B cell (primary cell): ENCODE data around the gene TOP1. TPM values are rescaled to one million over a fixed set of nuclear protein-coding genes. Genes with fewer than 3 reads are reported as not detected.

Experiments used
- ATAC-seq: fragments of 200-7000 bp; cut with Tn5 transposase; one replicate; pipeline ENCODE4 v1.10.0; 2021; ENCODE audit warnings: low read depth, mild to moderate bottlenecking, moderate number of reproducible peaks, moderate library complexity
- CTCF ChIA-PET: fragments of 350-600 bp; sonication (Branson Sonifier 250); formaldehyde crosslinking; loops from one replicate; lab custom pipeline; 2021; ENCODE audit warnings: antibody characterized with exemption, inconsistent platforms; lab: Charles Lee
- POLR2A ChIA-PET: fragments of 350-600 bp; sonication (Branson Sonifier 250); formaldehyde crosslinking; loops from one replicate; lab custom pipeline; 2021; ENCODE audit warnings: antibody characterized with exemption; lab: Charles Lee
- DNase-seq: peaks from one replicate; pipeline ENCODE4 v3.0.0; 2013
- H2AFZ ChIP-seq: 2 replicates; pipeline ENCODE4 v1.6.1; 2012; ENCODE audit warnings: mild to moderate bottlenecking, low read depth, low read length; ENCODE audit not compliant: insufficient read depth, poor library complexity, severe bottlenecking
- H3K27ac ChIP-seq, 2 donors: 1 replicate in 1 of 2; 2 replicates in 1 of 2; pipeline ENCODE4 v1.5.1; 2012 to 2013; ENCODE audit warnings: low read length in 2 of 2, mild to moderate bottlenecking in 2 of 2, moderate library complexity in 1 of 2
- H3K27me3 ChIP-seq, 4 experiments: fragments of 200-600 bp in 1 of 4; sonication (generic) in 1 of 4; replicated peaks in 1 of 4; 1 replicate in 2 of 4; 2 replicates in 2 of 4; pipeline versions ENCODE4 v1.6.1 to v1.7.0; 2013 to 2016; ENCODE audit warnings: low read length in 3 of 4, mild to moderate bottlenecking in 2 of 4, mixed read lengths in 1 of 4, moderate library complexity in 1 of 4; ENCODE audit not compliant: insufficient read depth in 4 of 4, control insufficient read depth in 3 of 4; ENCODE audit errors: control extremely low read depth in 1 of 4
- H3K36me3 ChIP-seq, 2 experiments: replicated peaks in 1 of 2; 1 replicate in 1 of 2; 2 replicates in 1 of 2; pipeline versions ENCODE4 v1.6.1 to v1.7.1; 2013; ENCODE audit warnings: low read length in 1 of 2; ENCODE audit not compliant: insufficient read depth in 2 of 2, control insufficient read depth in 1 of 2; ENCODE audit errors: control extremely low read depth in 1 of 2, extremely low read depth in 1 of 2
- H3K4me1 ChIP-seq, 2 donors: fragments of 200-600 bp in 1 of 2; sonication (generic) in 1 of 2; 1 replicate in 1 of 2; 2 replicates in 1 of 2; pipeline versions ENCODE4 v1.5.1 to v1.6.1; 2013 to 2017; ENCODE audit warnings: low read length in 2 of 2; ENCODE audit not compliant: control insufficient read depth in 2 of 2, insufficient read depth in 2 of 2
- H3K4me2 ChIP-seq: replicated peaks from 2 replicates; pipeline ENCODE3; 2012; ENCODE audit warnings: mild to moderate bottlenecking, low read depth, low read length; ENCODE audit not compliant: poor library complexity, severe bottlenecking
- H3K4me3 ChIP-seq, 5 experiments: fragments of 200-600 bp in 1 of 5; sonication (generic) in 1 of 5; 1 replicate in 3 of 5; 2 replicates in 2 of 5; pipeline versions ENCODE4 v1.5.1 to v1.7.0; 2011 to 2016; ENCODE audit warnings: low read length in 4 of 5, mild to moderate bottlenecking in 4 of 5, low read depth in 2 of 5, control low read depth in 1 of 5, moderate library complexity in 1 of 5; ENCODE audit not compliant: insufficient read depth in 1 of 5; ENCODE audit errors: control extremely low read depth in 1 of 5, extremely low read depth in 1 of 5
- H3K79me2 ChIP-seq: fragments of 200-600 bp; sonication (generic); one replicate; pipeline ENCODE4 v1.6.0; 2016; ENCODE audit warnings: low read length; ENCODE audit not compliant: control insufficient read depth, insufficient read depth
- H3K9ac ChIP-seq: fragments of 200-600 bp; sonication (generic); 2 replicates; pipeline ENCODE4 v1.6.1; 2017; ENCODE audit warnings: mild to moderate bottlenecking, low read length, moderate library complexity
- H3K9me3 ChIP-seq, 3 donors: one replicate each; pipeline versions ENCODE4 v1.6.1 to v1.7.1; 2013; ENCODE audit warnings: low read length in 2 of 3; ENCODE audit not compliant: control insufficient read depth in 2 of 3, insufficient read depth in 1 of 3; ENCODE audit errors: control extremely low read depth in 1 of 3
- H4K20me1 ChIP-seq: 2 replicates; pipeline ENCODE4 v1.6.0; 2012; ENCODE audit warnings: mild to moderate bottlenecking, low read length; ENCODE audit not compliant: insufficient read depth, control insufficient read depth, poor library complexity, severe bottlenecking
- H3K27ac Mint-ChIP-seq: one replicate; pipeline ENCODE4 v1.8.0; 2021; ENCODE audit warnings: mixed read lengths
- H3K27me3 Mint-ChIP-seq: one replicate; pipeline ENCODE4 v1.8.0; 2021; ENCODE audit warnings: mixed read lengths
- H3K4me1 Mint-ChIP-seq: one replicate; pipeline ENCODE4 v1.8.0; 2021; ENCODE audit warnings: mixed read lengths
- H3K4me3 Mint-ChIP-seq: one replicate; pipeline ENCODE4 v1.8.0; 2021; ENCODE audit warnings: mixed read lengths
- H3K9me3 Mint-ChIP-seq: one replicate; pipeline ENCODE4 v1.8.0; 2022; ENCODE audit warnings: mixed read lengths; ENCODE audit not compliant: insufficient read depth
- CTCF ChIP-seq: fragments of 200-600 bp; IDR thresholded peaks from one replicate; pipeline ENCODE4 v1.8.0; 2022; ENCODE audit warnings: antibody characterized with exemption, mild to moderate bottlenecking
- EZH2 ChIP-seq: IDR thresholded peaks from 2 replicates; pipeline ENCODE4 v1.6.1; 2012; ENCODE audit warnings: borderline replicate concordance, low read depth, mild to moderate bottlenecking, moderate library complexity, low read length; ENCODE audit not compliant: insufficient read depth, poor library complexity, severe bottlenecking
- WGBS: methylation state at CpG from one replicate; pipeline ENCODE4 v1.1.5; 2013; ENCODE audit warnings: missing lambda C conversion rate; ENCODE audit not compliant: insufficient coverage; 5-methylcytosine and 5-hydroxymethylcytosine counted together
- intact Hi-C: fragments of 100-400 bp; cut with micrococcal nuclease; formaldehyde crosslinking; loops from one replicate; pipeline ENCODE4 v1.10.0; 2022
- polyA plus RNA-seq: library from polyadenylated mRNA; depleted of rRNA; stranded (reverse); fragments of >200 nt; gene quantifications from 2 replicates; pipeline ENCODE4 v1.2.3, GENCODE V29; 2012
- total RNA-seq, 2 donors: library from RNA; stranded (reverse); fragments of 120-200 nt in 1 of 2; gene quantifications; 1 replicate in 1 of 2; 2 replicates in 1 of 2; pipeline versions ENCODE4 v1.2.3 to v1.2.4, GENCODE V29; 2013 to 2022

TOP1 gene
- total and polyA plus RNA-seq, 2 donors (not counting 1 experiment from before 2014, with no cell fraction given): 5.4 to 44.9 TPM

GRCh38 chr20:41087325-41087685 is 58.7 kb downstream of the TOP1 start:
- intact Hi-C loops: no loop called here
- Mint-ChIP-seq H3K9me3 (no peaks in the 10 kb centered on the region), H3K27me3 (no peaks in the 10 kb centered on the region), H3K27ac (no peak overlapping the region), H3K4me3 (no peak overlapping the region), H3K4me1 (no peaks in the 10 kb centered on the region)
- TF ChIP-seq EZH2 (no peak), CTCF (no peak)
- Histone ChIP-seq H3K27ac (no peak overlapping the region), H3K79me2 (no peaks in the 10 kb centered on the region), H3K4me2 (no peak overlapping the region), H3K4me1 (no peaks in the 10 kb centered on the region), H3K9me3 (no peaks in the 10 kb centered on the region), H3K9ac (no peak overlapping the region), H2AFZ (no peak overlapping the region), H4K20me1 (no peaks in the 10 kb centered on the region), H3K27me3 (no peaks in the 10 kb centered on the region), H3K4me3 (no peak overlapping the region), H3K36me3 (peaks cover 16 to 40% of the 10 kb centered on the region in 2 experiments)
- ATAC-seq (no peak), DNase-seq (no peak)
- no CpG with 5 or more reads among the region's 1 CpG for whole genome bisulfite sequencing
- CTCF ChIA-PET: interaction anchor here (1.1 to 2.9 kb wide), 5 partner anchors 8 to 119 kb away, joined by 3 to 19 read pairs (median 11); no protein-coding TSS in a partner anchor
- POLR2A ChIA-PET: interaction anchor here (0.7 kb wide), 1 partner anchor 128 kb away, joined by 3 read pairs; no protein-coding TSS in a partner anchor

- Histone ChIP-seq H3K36me3 (peaks cover 20 to 41% of the 10 kb centered on the region in 2 experiments), H3K27ac (no peak overlapping the region), H3K4me3 (no peak overlapping the region), H3K79me2 (no peaks in the 10 kb centered on the region), H3K4me2 (no peak overlapping the region), H3K9ac (no peak overlapping the region), H3K4me1 (no peaks in the 10 kb centered on the region), H3K27me3 (no peaks in the 10 kb centered on the region), H3K9me3 (no peaks in the 10 kb centered on the region), H4K20me1 (no peaks in the 10 kb centered on the region), H2AFZ (no peak overlapping the region)
- H3K4me1 Mint-ChIP-seq: no peaks in the 10 kb centered on the region
- 100% methylated on average over 2 of the region's 3 CpGs for WGBS
- intact Hi-C loops: no loop called here
- ChIA-PET CTCF (interaction anchor here (0.8 to 2.9 kb wide), 4 partner anchors 48 to 119 kb away, joined by 3 to 19 read pairs (median 7); no protein-coding TSS in a partner anchor), POLR2A (interaction anchor here (0.7 kb wide), 1 partner anchor 129 kb away, joined by 3 read pairs; no protein-coding TSS in a partner anchor)
- ATAC-seq (no peak), DNase-seq (no peak)
- no peak overlapping the region for H3K27ac Mint-ChIP-seq
- no peak overlapping the region for H3K4me3 Mint-ChIP-seq
- no peak for TF ChIP-seq EZH2
- no peak for TF ChIP-seq CTCF
- no peaks in the 10 kb centered on the region for H3K27me3 Mint-ChIP-seq
- H3K9me3 Mint-ChIP-seq: no peaks in the 10 kb centered on the region
Measured at GRCh38 chr20:41087777-41088176, 59.2 kb downstream of the TOP1 start.
